ENCODE data around the gene MDM2. TPM values are rescaled to one million over a fixed set of nuclear protein-coding genes. Genes with fewer than 3 reads are reported as not detected.

Gene MDM2
- polyA plus RNA-seq (2013, experiment 1 of 2) = 41.4 TPM
- 35.6 TPM for polyA plus RNA-seq (2013, experiment 2 of 2)

- Histone ChIP-seq H3K9me3 (ENCODE audit: insufficient read depth, low read depth, low read length) (no peaks in the 10 kb centered on the region), H3K36me3 (ENCODE audit: insufficient read depth, low read length) (peaks cover 33% of the 10 kb centered on the region), H3K9ac (ENCODE audit: low read depth, low read length) (peak within 1 kb of the TSS; percentile 100), H3K27ac (ENCODE audit: low read depth, low read length) (peak within 1 kb of the TSS; percentile 100), H3K4me1 (ENCODE audit: insufficient read depth, low read length) (peaks cover 16% of the 10 kb centered on the region), H3K27me3 (ENCODE audit: insufficient read depth, low read length) (no peaks in the 10 kb centered on the region), H3K4me3 (ENCODE audit: low read length) (peak within 1 kb of the TSS; percentile 97)
- 1% methylated on average over 72 of the region's 72 CpGs for WGBS
Observed at GRCh38 chr12:68807576-68808387, at the start of gene MDM2. TSS of gene MDM2 (plus strand) at chr12:68808177. CDS start at chr12:68808478, 301 bp downstream.

DNA sequence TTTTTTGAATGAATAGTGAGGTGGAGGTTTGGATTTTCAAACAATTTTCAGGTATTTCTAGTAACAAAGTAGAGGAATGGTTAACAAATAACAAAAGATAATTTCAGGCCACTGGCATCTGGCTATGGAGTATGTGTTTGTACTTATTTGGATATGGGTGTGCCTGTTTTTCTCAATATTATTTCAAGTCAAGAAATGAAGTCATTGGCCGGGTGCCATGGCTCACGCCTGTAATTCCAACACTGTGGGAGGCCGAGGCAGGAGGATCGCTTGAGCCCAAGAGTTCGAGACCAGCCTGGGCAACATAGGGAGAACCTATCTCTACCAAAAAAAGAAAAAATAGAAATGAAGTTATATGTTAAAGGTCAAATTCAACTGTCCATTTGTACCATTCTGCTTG, 48.1 kb upstream of the MDM2 start:
- no peaks in the 10 kb centered on the region for H3K27me3 ChIP-seq (ENCODE audit: insufficient read depth, low read length)
- H3K4me1 ChIP-seq (ENCODE audit: insufficient read depth, low read length) = no peaks in the 10 kb centered on the region
- no peak overlapping the region for H3K27ac ChIP-seq (ENCODE audit: low read depth, low read length)
- no peaks in the 10 kb centered on the region for H3K9me3 ChIP-seq (ENCODE audit: insufficient read depth, low read depth, low read length)
- H3K4me3 ChIP-seq (ENCODE audit: low read length) = no peak overlapping the region
- H3K36me3 ChIP-seq (ENCODE audit: insufficient read depth, low read length) = peaks cover 78% of the 10 kb centered on the region
- 98% methylated on average over 5 of the region's 5 CpGs for WGBS
- H3K9ac ChIP-seq (ENCODE audit: low read depth, low read length) = no peak overlapping the region

DNA sequence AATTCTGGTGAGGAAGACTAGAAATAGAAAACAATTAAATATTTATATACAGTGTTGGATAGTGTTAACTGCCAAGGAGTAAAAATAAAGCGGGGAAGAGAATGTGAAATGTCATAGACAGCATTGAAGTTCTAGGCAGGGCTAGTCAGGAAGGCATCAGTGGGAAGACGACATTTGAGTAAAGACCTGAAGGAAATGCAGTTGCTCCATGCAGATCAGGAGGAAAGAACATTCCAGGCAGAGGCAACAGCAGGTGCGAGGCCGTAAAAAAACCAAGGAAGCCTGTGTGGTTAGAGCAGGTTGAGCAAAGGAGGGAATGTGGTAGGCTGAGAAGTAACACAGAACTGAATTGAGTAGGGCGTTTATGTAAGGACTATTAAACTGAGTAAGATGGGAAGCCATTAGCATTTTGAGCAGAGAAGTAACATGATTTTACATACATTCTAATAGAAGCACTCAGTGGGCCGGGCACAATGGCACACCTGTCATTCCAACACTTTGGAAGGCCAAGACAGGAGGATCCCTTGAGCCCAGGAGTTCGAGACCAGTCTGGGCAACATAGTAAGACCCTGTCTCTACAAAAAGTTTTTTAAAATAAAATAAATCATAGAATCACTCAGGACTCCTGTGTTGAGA, 47.1 kb upstream of the MDM2 start:
- H3K27ac ChIP-seq (ENCODE audit: low read depth, low read length) = no peak overlapping the region
- H3K9ac ChIP-seq (ENCODE audit: low read depth, low read length) = no peak overlapping the region
- no peak overlapping the region for H3K4me3 ChIP-seq (ENCODE audit: low read length)
- H3K9me3 ChIP-seq (ENCODE audit: insufficient read depth, low read depth, low read length) = no peaks in the 10 kb centered on the region
- no peaks in the 10 kb centered on the region for H3K4me1 ChIP-seq (ENCODE audit: insufficient read depth, low read length)
- peaks cover 71% of the 10 kb centered on the region for H3K36me3 ChIP-seq (ENCODE audit: insufficient read depth, low read length)
- WGBS = 88% methylated on average over 7 of the region's 7 CpGs
- H3K27me3 ChIP-seq (ENCODE audit: insufficient read depth, low read length) = no peaks in the 10 kb centered on the region

GRCh38 chr12:68761442-68761812, 46.5 kb upstream of the MDM2 start:
- Histone ChIP-seq H3K27me3 (ENCODE audit: insufficient read depth, low read length) (no peaks in the 10 kb centered on the region), H3K36me3 (ENCODE audit: insufficient read depth, low read length) (peaks cover 68% of the 10 kb centered on the region), H3K4me3 (ENCODE audit: low read length) (no peak overlapping the region), H3K9ac (ENCODE audit: low read depth, low read length) (no peak overlapping the region), H3K4me1 (ENCODE audit: insufficient read depth, low read length) (no peaks in the 10 kb centered on the region), H3K9me3 (ENCODE audit: insufficient read depth, low read depth, low read length) (no peaks in the 10 kb centered on the region), H3K27ac (ENCODE audit: low read depth, low read length) (no peak overlapping the region)
- WGBS = 93% methylated on average over 3 of the region's 3 CpGs

GRCh38 chr12:68761901-68762630, 45.9 kb upstream of the MDM2 start:
- H3K27me3 ChIP-seq (ENCODE audit: insufficient read depth, low read length) = no peaks in the 10 kb centered on the region
- no peaks in the 10 kb centered on the region for H3K9me3 ChIP-seq (ENCODE audit: insufficient read depth, low read depth, low read length)
- no peak overlapping the region for H3K9ac ChIP-seq (ENCODE audit: low read depth, low read length)
- no peak overlapping the region for H3K4me3 ChIP-seq (ENCODE audit: low read length)
- 94% methylated on average over 8 of the region's 8 CpGs for WGBS
- no peak overlapping the region for H3K27ac ChIP-seq (ENCODE audit: low read depth, low read length)
- H3K4me1 ChIP-seq (ENCODE audit: insufficient read depth, low read length) = no peaks in the 10 kb centered on the region
- H3K36me3 ChIP-seq (ENCODE audit: insufficient read depth, low read length) = peaks cover 69% of the 10 kb centered on the region

DNA sequence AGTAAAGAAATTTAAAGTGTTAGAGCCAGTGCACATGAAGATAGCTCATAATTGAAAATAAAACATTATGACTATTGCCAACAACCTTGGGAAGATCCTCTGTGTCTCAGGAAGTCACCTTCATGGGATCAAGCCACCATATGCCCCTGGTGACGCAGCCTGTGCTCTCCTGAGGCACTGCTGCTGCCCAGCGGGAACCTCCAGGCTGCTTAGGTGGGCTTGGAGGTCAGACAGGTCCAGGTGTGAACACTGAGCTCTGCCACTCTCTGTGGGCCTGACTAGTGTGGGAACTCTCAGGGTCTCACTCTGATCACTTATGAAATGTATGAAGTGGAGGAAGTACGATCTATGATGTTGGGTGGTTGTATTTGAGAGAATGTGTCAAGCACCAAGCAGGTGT, 45.3 kb upstream of the MDM2 start:
- Histone ChIP-seq H3K4me3 (ENCODE audit: low read length) (no peak overlapping the region), H3K9ac (ENCODE audit: low read depth, low read length) (no peak overlapping the region), H3K27me3 (ENCODE audit: insufficient read depth, low read length) (no peaks in the 10 kb centered on the region), H3K4me1 (ENCODE audit: insufficient read depth, low read length) (no peaks in the 10 kb centered on the region), H3K9me3 (ENCODE audit: insufficient read depth, low read depth, low read length) (no peaks in the 10 kb centered on the region), H3K36me3 (ENCODE audit: insufficient read depth, low read length) (peaks cover 67% of the 10 kb centered on the region), H3K27ac (ENCODE audit: low read depth, low read length) (no peak overlapping the region)
- WGBS = 96% methylated on average over 3 of the region's 3 CpGs

GRCh38 chr12:68765696-68766095, 42.3 kb upstream of the MDM2 start:
- Histone ChIP-seq H3K9ac (ENCODE audit: low read depth, low read length) (no peak overlapping the region), H3K4me1 (ENCODE audit: insufficient read depth, low read length) (no peaks in the 10 kb centered on the region), H3K36me3 (ENCODE audit: insufficient read depth, low read length) (peaks cover 50% of the 10 kb centered on the region), H3K4me3 (ENCODE audit: low read length) (no peak overlapping the region), H3K27me3 (ENCODE audit: insufficient read depth, low read length) (no peaks in the 10 kb centered on the region), H3K9me3 (ENCODE audit: insufficient read depth, low read depth, low read length) (no peaks in the 10 kb centered on the region), H3K27ac (ENCODE audit: low read depth, low read length) (no peak overlapping the region)
- WGBS = 93% methylated on average over 1 of the region's 1 CpG

DNA sequence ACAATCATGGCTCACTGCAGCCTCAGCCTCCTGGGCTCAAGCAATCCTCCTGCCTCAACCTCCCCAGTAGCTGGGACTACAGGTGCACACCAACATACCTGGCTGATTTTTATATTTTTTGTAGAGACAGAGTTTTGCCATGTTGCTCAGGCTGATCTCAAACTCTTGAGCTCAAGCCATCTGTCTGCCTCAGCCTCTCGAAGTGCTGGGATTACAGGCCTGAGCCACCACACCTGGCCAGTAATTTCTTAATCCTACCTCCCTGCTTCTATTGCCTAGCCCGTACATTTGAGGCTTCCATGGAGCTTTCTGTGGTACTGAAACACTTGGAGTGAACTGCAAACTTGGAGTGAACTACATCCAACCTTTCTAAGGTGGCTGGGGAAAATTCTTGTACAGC, 41.3 kb upstream of the MDM2 start:
- Histone ChIP-seq H3K27me3 (ENCODE audit: insufficient read depth, low read length) (no peaks in the 10 kb centered on the region), H3K9ac (ENCODE audit: low read depth, low read length) (no peak overlapping the region), H3K4me3 (ENCODE audit: low read length) (no peak overlapping the region), H3K27ac (ENCODE audit: low read depth, low read length) (no peak overlapping the region), H3K9me3 (ENCODE audit: insufficient read depth, low read depth, low read length) (no peaks in the 10 kb centered on the region), H3K4me1 (ENCODE audit: insufficient read depth, low read length) (no peaks in the 10 kb centered on the region), H3K36me3 (ENCODE audit: insufficient read depth, low read length) (peaks cover 45% of the 10 kb centered on the region)
- WGBS = 97% methylated on average over 2 of the region's 2 CpGs

DNA sequence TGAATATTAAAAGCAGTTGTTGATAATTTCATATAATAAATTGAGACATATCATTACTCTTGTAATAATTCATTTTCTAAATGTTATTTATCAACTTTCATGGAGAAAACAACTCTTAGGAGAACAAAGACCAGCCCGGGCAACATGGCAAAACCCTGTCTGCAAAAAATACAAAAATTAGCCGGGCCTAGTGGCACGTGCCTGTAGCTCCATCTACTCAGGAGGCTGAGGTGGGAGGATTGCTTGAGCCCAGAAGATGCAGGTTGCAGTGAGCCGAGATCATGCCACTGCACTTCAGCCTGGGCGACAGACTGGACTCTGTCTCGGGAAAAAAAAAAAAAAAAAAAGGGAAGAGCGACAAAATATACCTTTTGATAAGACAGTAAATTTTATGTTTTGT, 40.8 kb upstream of the MDM2 start:
- 98% methylated on average over 6 of the region's 7 CpGs for WGBS
- Histone ChIP-seq H3K27ac (ENCODE audit: low read depth, low read length) (no peak overlapping the region), H3K27me3 (ENCODE audit: insufficient read depth, low read length) (no peaks in the 10 kb centered on the region), H3K4me3 (ENCODE audit: low read length) (no peak overlapping the region), H3K9me3 (ENCODE audit: insufficient read depth, low read depth, low read length) (no peaks in the 10 kb centered on the region), H3K36me3 (ENCODE audit: insufficient read depth, low read length) (peaks cover 42% of the 10 kb centered on the region), H3K4me1 (ENCODE audit: insufficient read depth, low read length) (no peaks in the 10 kb centered on the region), H3K9ac (ENCODE audit: low read depth, low read length) (no peak overlapping the region)

- no peaks in the 10 kb centered on the region for H3K27me3 ChIP-seq (ENCODE audit: insufficient read depth, low read length)
- H3K36me3 ChIP-seq (ENCODE audit: insufficient read depth, low read length) = peaks cover 30% of the 10 kb centered on the region
- no peaks in the 10 kb centered on the region for H3K9me3 ChIP-seq (ENCODE audit: insufficient read depth, low read depth, low read length)
- no peak overlapping the region for H3K9ac ChIP-seq (ENCODE audit: low read depth, low read length)
- no peak overlapping the region for H3K27ac ChIP-seq (ENCODE audit: low read depth, low read length)
- 96% methylated on average over 4 of the region's 4 CpGs for WGBS
- H3K4me3 ChIP-seq (ENCODE audit: low read length) = no peak overlapping the region
- no peaks in the 10 kb centered on the region for H3K4me1 ChIP-seq (ENCODE audit: insufficient read depth, low read length)
Observed at GRCh38 chr12:68768431-68768939, 39.5 kb upstream of the MDM2 start.

- peaks cover 17% of the 10 kb centered on the region for H3K36me3 ChIP-seq (ENCODE audit: insufficient read depth, low read length)
- no peak overlapping the region for H3K4me3 ChIP-seq (ENCODE audit: low read length)
- no peaks in the 10 kb centered on the region for H3K4me1 ChIP-seq (ENCODE audit: insufficient read depth, low read length)
- H3K9ac ChIP-seq (ENCODE audit: low read depth, low read length) = no peak overlapping the region
- no peaks in the 10 kb centered on the region for H3K27me3 ChIP-seq (ENCODE audit: insufficient read depth, low read length)
- WGBS = 92% methylated on average over 1 of the region's 1 CpG
- H3K27ac ChIP-seq (ENCODE audit: low read depth, low read length) = no peak overlapping the region
- no peaks in the 10 kb centered on the region for H3K9me3 ChIP-seq (ENCODE audit: insufficient read depth, low read depth, low read length)
Observed at GRCh38 chr12:68769941-68770340, 38.0 kb upstream of the MDM2 start.
